T-helper 2 cell treated with Interferon-gamma antibody and Interleukin-4, amounts not matched to agents 5 μg/mL and 100 μg/mL, for 36 hours (primary cell): Measurements from ENCODE around the gene DAD1.

Source experiments
- DNase-seq: peaks from one replicate; pipeline ENCODE4 v3.0.0; 2021; ENCODE audit warnings: low spot score
- H3K27ac Mint-ChIP-seq: one replicate; pipeline ENCODE4 v1.8.0; 2021; ENCODE audit warnings: mild to moderate bottlenecking, mixed read lengths
- H3K27me3 Mint-ChIP-seq: one replicate; pipeline ENCODE4 v1.8.0; 2021; ENCODE audit warnings: low read depth, mixed read lengths
- H3K36me3 Mint-ChIP-seq: one replicate; pipeline ENCODE4 v1.8.0; 2021; ENCODE audit warnings: low read depth, mixed read lengths
- H3K4me1 Mint-ChIP-seq: one replicate; pipeline ENCODE4 v1.8.0; 2021; ENCODE audit warnings: low read depth, mixed read lengths
- H3K4me3 Mint-ChIP-seq: one replicate; pipeline ENCODE4 v1.8.0; 2022; ENCODE audit warnings: mild to moderate bottlenecking, moderate library complexity, mixed read lengths
- H3K9me3 Mint-ChIP-seq: one replicate; pipeline ENCODE4 v1.8.0; 2021; ENCODE audit warnings: mixed read lengths

DAD1 gene

GRCh38 chr14:22613106-22613695 is 24.2 kb upstream of the DAD1 start:
- no peak for DNase-seq
- Mint-ChIP-seq H3K4me1 (no peaks in the 10 kb centered on the region), H3K36me3 (peaks cover 18% of the 10 kb centered on the region), H3K4me3 (no peak overlapping the region), H3K9me3 (no peaks in the 10 kb centered on the region), H3K27ac (no peak overlapping the region), H3K27me3 (peaks cover 5% of the 10 kb centered on the region)

- H3K4me3 Mint-ChIP-seq: no peak overlapping the region
- no peak overlapping the region for H3K27ac Mint-ChIP-seq
- H3K9me3 Mint-ChIP-seq: no peaks in the 10 kb centered on the region
- no peaks in the 10 kb centered on the region for H3K4me1 Mint-ChIP-seq
- H3K36me3 Mint-ChIP-seq: peaks cover 24% of the 10 kb centered on the region
- no peak for DNase-seq
- no peaks in the 10 kb centered on the region for H3K27me3 Mint-ChIP-seq
These were observed 21.9 kb upstream of the DAD1 start for GRCh38 chr14:22610931-22611330.

GRCh38 chr14:22607291-22607690 is 18.3 kb upstream of the DAD1 start:
- no peak overlapping the region for H3K27ac Mint-ChIP-seq
- no peaks in the 10 kb centered on the region for H3K9me3 Mint-ChIP-seq
- no peaks in the 10 kb centered on the region for H3K27me3 Mint-ChIP-seq
- H3K4me3 Mint-ChIP-seq: no peak overlapping the region
- peaks cover 39% of the 10 kb centered on the region for H3K36me3 Mint-ChIP-seq
- no peaks in the 10 kb centered on the region for H3K4me1 Mint-ChIP-seq
- DNase-seq: no peak

- H3K4me3 Mint-ChIP-seq: no peak overlapping the region
- no peaks in the 10 kb centered on the region for H3K9me3 Mint-ChIP-seq
- no peak for DNase-seq
- H3K36me3 Mint-ChIP-seq: peaks cover 43% of the 10 kb centered on the region
- no peak overlapping the region for H3K27ac Mint-ChIP-seq
- no peaks in the 10 kb centered on the region for H3K27me3 Mint-ChIP-seq
- peaks cover 5% of the 10 kb centered on the region for H3K4me1 Mint-ChIP-seq
These were observed 17.4 kb upstream of the DAD1 start for GRCh38 chr14:22606380-22606779.

- Mint-ChIP-seq H3K27ac (no peak overlapping the region), H3K27me3 (no peaks in the 10 kb centered on the region), H3K4me1 (peaks cover 25% of the 10 kb centered on the region), H3K4me3 (no peak overlapping the region), H3K36me3 (peaks cover 32% of the 10 kb centered on the region), H3K9me3 (no peaks in the 10 kb centered on the region)
- no peak for DNase-seq
These were observed 13.8 kb upstream of the DAD1 start for GRCh38 chr14:22602862-22603261.

GRCh38 chr14:22601996-22602395 is 13.0 kb upstream of the DAD1 start:
- no peak overlapping the region for H3K4me3 Mint-ChIP-seq
- H3K27me3 Mint-ChIP-seq: no peaks in the 10 kb centered on the region
- no peak for DNase-seq
- H3K4me1 Mint-ChIP-seq: peaks cover 28% of the 10 kb centered on the region
- no peaks in the 10 kb centered on the region for H3K9me3 Mint-ChIP-seq
- peaks cover 28% of the 10 kb centered on the region for H3K36me3 Mint-ChIP-seq
- no peak overlapping the region for H3K27ac Mint-ChIP-seq

GRCh38 chr14:22601456-22601855 is 12.4 kb upstream of the DAD1 start:
- DNase-seq: no peak
- Mint-ChIP-seq H3K27ac (no peak overlapping the region), H3K36me3 (peaks cover 26% of the 10 kb centered on the region), H3K9me3 (no peaks in the 10 kb centered on the region), H3K4me1 (peaks cover 28% of the 10 kb centered on the region), H3K27me3 (no peaks in the 10 kb centered on the region), H3K4me3 (no peak overlapping the region)

- H3K9me3 Mint-ChIP-seq: no peaks in the 10 kb centered on the region
- no peak for DNase-seq
- H3K36me3 Mint-ChIP-seq: peaks cover 21% of the 10 kb centered on the region
- no peak overlapping the region for H3K27ac Mint-ChIP-seq
- peaks cover 3% of the 10 kb centered on the region for H3K27me3 Mint-ChIP-seq
- H3K4me3 Mint-ChIP-seq: no peak overlapping the region
- peaks cover 28% of the 10 kb centered on the region for H3K4me1 Mint-ChIP-seq
These were observed 11.0 kb upstream of the DAD1 start for GRCh38 chr14:22600027-22600426.

- Mint-ChIP-seq H3K36me3 (peaks cover 21% of the 10 kb centered on the region), H3K27me3 (peaks cover 3% of the 10 kb centered on the region), H3K4me1 (peaks cover 28% of the 10 kb centered on the region), H3K4me3 (peak overlapping the region; percentile 93), H3K27ac (peak overlapping the region; percentile 9), H3K9me3 (no peaks in the 10 kb centered on the region)
- no peak for DNase-seq
These were observed 10.3 kb upstream of the DAD1 start for GRCh38 chr14:22599349-22599748.

- Mint-ChIP-seq H3K27me3 (peaks cover 3% of the 10 kb centered on the region), H3K36me3 (peaks cover 21% of the 10 kb centered on the region), H3K9me3 (no peaks in the 10 kb centered on the region), H3K4me1 (peaks cover 30% of the 10 kb centered on the region), H3K4me3 (peak overlapping the region; percentile 93), H3K27ac (peak overlapping the region; percentile 82)
- DNase-seq: peak; percentile 48
These were observed 9.8 kb upstream of the DAD1 start for GRCh38 chr14:22598896-22599244.

GRCh38 chr14:22598099-22598895 is 9.3 kb upstream of the DAD1 start, which contains the start of gene ABHD4:
Gene ABHD4, plus strand, starts transcription at chr14:22598300. Its CDS starts 7 bp downstream, at chr14:22598307.
- peak within 1 kb of the TSS; percentile 82 for H3K27ac Mint-ChIP-seq
- peaks cover 19% of the 10 kb centered on the region for H3K36me3 Mint-ChIP-seq
- H3K9me3 Mint-ChIP-seq: no peaks in the 10 kb centered on the region
- H3K4me1 Mint-ChIP-seq: peaks cover 31% of the 10 kb centered on the region
- DNase-seq: peak; percentile 70
- H3K4me3 Mint-ChIP-seq: peak within 1 kb of the TSS; percentile 93
- H3K27me3 Mint-ChIP-seq: peaks cover 3% of the 10 kb centered on the region

GRCh38 chr14:22597771-22598098 is 8.7 kb upstream of the DAD1 start:
- H3K4me3 Mint-ChIP-seq: peak overlapping the region; percentile 93
- peaks cover 15% of the 10 kb centered on the region for H3K36me3 Mint-ChIP-seq
- H3K4me1 Mint-ChIP-seq: peaks cover 32% of the 10 kb centered on the region
- H3K27ac Mint-ChIP-seq: peak overlapping the region; percentile 81
- no peak for DNase-seq
- H3K9me3 Mint-ChIP-seq: no peaks in the 10 kb centered on the region
- peaks cover 5% of the 10 kb centered on the region for H3K27me3 Mint-ChIP-seq

- H3K4me1 Mint-ChIP-seq: peaks cover 32% of the 10 kb centered on the region
- H3K36me3 Mint-ChIP-seq: peaks cover 11% of the 10 kb centered on the region
- no peak for DNase-seq
- no peaks in the 10 kb centered on the region for H3K9me3 Mint-ChIP-seq
- H3K4me3 Mint-ChIP-seq: peak overlapping the region; percentile 93
- no peak overlapping the region for H3K27ac Mint-ChIP-seq
- peaks cover 5% of the 10 kb centered on the region for H3K27me3 Mint-ChIP-seq
These were observed 8.2 kb upstream of the DAD1 start for GRCh38 chr14:22597265-22597664.

GRCh38 chr14:22596354-22596879 is 7.4 kb upstream of the DAD1 start:
- Mint-ChIP-seq H3K36me3 (peaks cover 6% of the 10 kb centered on the region), H3K9me3 (no peaks in the 10 kb centered on the region), H3K27me3 (peaks cover 5% of the 10 kb centered on the region), H3K4me3 (no peak overlapping the region), H3K27ac (no peak overlapping the region), H3K4me1 (peaks cover 27% of the 10 kb centered on the region)
- no peak for DNase-seq
